T-cell (primary cell): Measurements from ENCODE around the gene ABCC9. TPM values are rescaled to one million over a fixed set of nuclear protein-coding genes. Genes with fewer than 3 reads are reported as not detected.
A peak's percentile ranks its signal among the peaks of the same experiment; 100 is the strongest.

Source experiments
- ATAC-seq, 4 experiments: fragments of 200-7000 bp in 3 of 4; fragments of 150-1000 bp in 1 of 4; cut with Tn5 transposase; replicated peaks in 1 of 4; 1 replicate in 3 of 4; 2 replicates in 1 of 4; pipeline ENCODE4 v1.10.0; 2021; ENCODE audit warnings: moderate library complexity in 3 of 4, mild to moderate bottlenecking in 2 of 4, moderate number of reproducible peaks in 1 of 4
- CTCF ChIA-PET, 2 donors: fragments of 300-600 bp; sonication (Branson Sonifier 250); formaldehyde crosslinking; loops; one replicate each; lab custom pipeline; 2022; ENCODE audit warnings: antibody characterized with exemption in 2 of 2; lab: Charles Lee
- POLR2A ChIA-PET, 2 donors: fragments of 300-600 bp; sonication (Branson Sonifier 250); formaldehyde crosslinking; loops; one replicate each; lab custom pipeline; 2022; ENCODE audit warnings: antibody characterized with exemption in 2 of 2; lab: Charles Lee
- DNase-seq, 35 experiments: peaks; one replicate each; pipeline versions ENCODE4 v3.0.0 to v3.0.0-alpha.2; 2013 to 2023
- H3K27ac ChIP-seq: one replicate; pipeline ENCODE4 v1.5.1; 2013; ENCODE audit warnings: low read length
- H3K27me3 ChIP-seq, 2 experiments: replicated peaks in 1 of 2; 1 replicate in 1 of 2; 2 replicates in 1 of 2; pipeline versions ENCODE4 v1.6.1 to v1.7.0; 2013; ENCODE audit warnings: low read length in 1 of 2, mixed read lengths in 1 of 2; ENCODE audit not compliant: control insufficient read depth in 2 of 2, insufficient read depth in 2 of 2; ENCODE audit errors: extremely low read depth in 1 of 2
- H3K36me3 ChIP-seq, 2 donors: 1 replicate in 1 of 2; 2 replicates in 1 of 2; pipeline versions ENCODE4 v1.6.1 to v1.7.0; 2013; ENCODE audit warnings: low read length in 1 of 2; ENCODE audit not compliant: control insufficient read depth in 2 of 2, insufficient read depth in 1 of 2; ENCODE audit errors: extremely low read depth in 1 of 2
- H3K4me1 ChIP-seq, 2 experiments: 1 replicate in 1 of 2; 2 replicates in 1 of 2; pipeline versions ENCODE4 v1.6.1 to v1.7.0; 2013; ENCODE audit warnings: low read length in 2 of 2, mixed read lengths in 1 of 2; ENCODE audit not compliant: insufficient read depth in 2 of 2, control insufficient read depth in 1 of 2; ENCODE audit errors: extremely low read depth in 1 of 2
- H3K4me3 ChIP-seq, 2 donors: 1 replicate in 1 of 2; 2 replicates in 1 of 2; pipeline versions ENCODE4 v1.5.1 to v1.7.0; 2013; ENCODE audit warnings: mild to moderate bottlenecking in 2 of 2, low read length in 1 of 2, moderate library complexity in 1 of 2; ENCODE audit not compliant: control insufficient read depth in 1 of 2; ENCODE audit errors: extremely low read depth in 1 of 2
- H3K9me3 ChIP-seq: 2 replicates; pipeline ENCODE4 v1.7.0; 2013
- H3K27ac Mint-ChIP-seq, 2 donors: one replicate each; pipeline ENCODE4 v1.8.0; 2020 to 2021; ENCODE audit warnings: mild to moderate bottlenecking in 2 of 2, mixed read lengths in 2 of 2
- H3K27me3 Mint-ChIP-seq, 2 donors: one replicate each; pipeline ENCODE4 v1.8.0; 2021 to 2022; ENCODE audit warnings: mixed read lengths in 2 of 2
- H3K36me3 Mint-ChIP-seq: one replicate; pipeline ENCODE4 v1.8.0; 2021; ENCODE audit warnings: mixed read lengths
- H3K4me1 Mint-ChIP-seq, 3 donors: one replicate each; pipeline ENCODE4 v1.8.0; 2020 to 2022; ENCODE audit warnings: mixed read lengths in 3 of 3, mild to moderate bottlenecking in 1 of 3
- H3K4me3 Mint-ChIP-seq, 3 donors: one replicate each; pipeline ENCODE4 v1.8.0; 2020 to 2022; ENCODE audit warnings: mild to moderate bottlenecking in 3 of 3, mixed read lengths in 3 of 3, moderate library complexity in 3 of 3
- H3K9me3 Mint-ChIP-seq, 3 donors: one replicate each; pipeline ENCODE4 v1.8.0; 2020 to 2022; ENCODE audit warnings: mixed read lengths in 3 of 3
- WGBS: methylation state at CpG from one replicate; pipeline ENCODE4 v1.1.5; 2013; ENCODE audit warnings: missing lambda C conversion rate; ENCODE audit not compliant: insufficient coverage; 5-methylcytosine and 5-hydroxymethylcytosine counted together
- total RNA-seq, 35 experiments: library from RNA in 6 of 35; stranded (reverse) in 6 of 35; fragments of 120-200 nt in 1 of 35; gene quantifications; one replicate each; pipeline versions ENCODE4 v1.2.1 to v1.2.4 and lab custom pipeline; 2013 to 2026

Gene ABCC9
- under 1 TPM in 3 of 5 donors, not detected in 2; 0.06 to 0.10 (median 0.09) TPM for total RNA-seq
- total RNA-seq (2013) = 0.17 TPM
- total RNA-seq (lab: John Stamatoyannopoulos, UW) = 0 to 0.11 (median 0) reads per million in 29 experiments

GRCh38 chr12:21940549-21941505 is at the start of gene ABCC9:
TSS of gene ABCC9 (minus strand) at chr12:21941426. CDS start at chr12:21936674, 4,752 bp downstream.
- ATAC-seq (peak; percentile 37 to 71 (median 68)), DNase-seq (peak in 7 of 35 experiments; percentile 1 to 9 (median 4))
- ChIA-PET POLR2A (no interaction called here), CTCF (no interaction called here)
- Mint-ChIP-seq H3K27me3 (peaks cover 56 to 59% of the 10 kb centered on the region in 2 donors), H3K4me3 (peak within 1 kb of the TSS; percentile 55 to 71 (median 68)), H3K27ac (no peak within 1 kb of the TSS), H3K9me3 (peaks cover 5 to 7% (median 7%) of the 10 kb centered on the region in 3 donors), H3K4me1 (peaks cover 17 to 21% (median 18%) of the 10 kb centered on the region in 3 donors), H3K36me3 (no peaks in the 10 kb centered on the region)
- WGBS = 9% methylated on average over 23 of the region's 42 CpGs
- H3K27ac ChIP-seq = no peak within 1 kb of the TSS
- H3K36me3 ChIP-seq = no peaks in the 10 kb centered on the region
- H3K9me3 ChIP-seq = peaks cover 2% of the 10 kb centered on the region
- H3K4me1 ChIP-seq = peaks cover 0 to 6% of the 10 kb centered on the region in 2 experiments
- peaks cover 20 to 24% of the 10 kb centered on the region in 2 experiments for H3K27me3 ChIP-seq
- peak within 1 kb of the TSS in 1 of 2 donors; percentile 33 for H3K4me3 ChIP-seq

GRCh38 chr12:21989819-21990412 is 48.7 kb upstream of the ABCC9 start:
- Mint-ChIP-seq H3K4me3 (no peak overlapping the region), H3K27me3 (peaks cover 6 to 12% of the 10 kb centered on the region in 2 donors), H3K4me1 (peaks cover 7 to 10% (median 9%) of the 10 kb centered on the region in 3 donors), H3K9me3 (no peaks in the 10 kb centered on the region), H3K36me3 (no peaks in the 10 kb centered on the region), H3K27ac (no peak overlapping the region)
- H3K27me3 ChIP-seq = no peaks in the 10 kb centered on the region
- WGBS = no CpG with 5 or more reads among the region's 5 CpGs
- DNase-seq (peak in 1 of 35 experiments; percentile 9), ATAC-seq (no peak)
- POLR2A ChIA-PET = interaction anchor here in 1 of 2 donors (0.6 kb wide), 1 partner anchor 11 kb away, joined by 3 read pairs; no protein-coding TSS in a partner anchor
- no peaks in the 10 kb centered on the region for H3K36me3 ChIP-seq
- H3K27ac ChIP-seq = no peak overlapping the region
- no peaks in the 10 kb centered on the region for H3K4me1 ChIP-seq
- CTCF ChIA-PET = interaction anchor here (0.7 to 2.3 kb wide), 5 partner anchors 8 to 385 kb away, joined by 3 to 22 read pairs (median 3); no protein-coding TSS in a partner anchor
- H3K9me3 ChIP-seq = no peaks in the 10 kb centered on the region
- H3K4me3 ChIP-seq = no peak overlapping the region

GRCh38 chr12:21988619-21989018 is 47.4 kb upstream of the ABCC9 start:
- H3K9me3 ChIP-seq = no peaks in the 10 kb centered on the region
- Mint-ChIP-seq H3K4me3 (no peak overlapping the region), H3K36me3 (no peaks in the 10 kb centered on the region), H3K9me3 (no peaks in the 10 kb centered on the region), H3K27ac (no peak overlapping the region), H3K27me3 (peaks cover 6 to 12% of the 10 kb centered on the region in 2 donors), H3K4me1 (peaks cover 7 to 10% (median 9%) of the 10 kb centered on the region in 3 donors)
- H3K27ac ChIP-seq = no peak overlapping the region
- ChIA-PET POLR2A (no interaction called here), CTCF (interaction anchor here in 1 of 2 donors (2.3 kb wide), 1 partner anchor 290 kb away, joined by 22 read pairs; no protein-coding TSS in a partner anchor)
- no CpG with 5 or more reads among the region's 1 CpG for WGBS
- no peaks in the 10 kb centered on the region for H3K4me1 ChIP-seq
- no peak overlapping the region for H3K4me3 ChIP-seq
- ATAC-seq (no peak), DNase-seq (no peak)
- no peaks in the 10 kb centered on the region for H3K36me3 ChIP-seq
- no peaks in the 10 kb centered on the region for H3K27me3 ChIP-seq

GRCh38 chr12:21987755-21988154 is 46.5 kb upstream of the ABCC9 start:
- H3K4me1 ChIP-seq = no peaks in the 10 kb centered on the region
- ATAC-seq (no peak), DNase-seq (no peak)
- Mint-ChIP-seq H3K27ac (no peak overlapping the region), H3K36me3 (no peaks in the 10 kb centered on the region), H3K9me3 (no peaks in the 10 kb centered on the region), H3K4me1 (peaks cover 3 to 4% (median 3%) of the 10 kb centered on the region in 3 donors), H3K4me3 (no peak overlapping the region), H3K27me3 (peaks cover 6 to 12% of the 10 kb centered on the region in 2 donors)
- H3K36me3 ChIP-seq = no peaks in the 10 kb centered on the region
- H3K4me3 ChIP-seq = no peak overlapping the region
- POLR2A ChIA-PET = interaction anchor here in 1 of 2 donors (0.7 kb wide), 1 partner anchor 9 kb away, joined by 4 read pairs; no protein-coding TSS in a partner anchor
- H3K9me3 ChIP-seq = no peaks in the 10 kb centered on the region
- CTCF ChIA-PET = no interaction called here
- H3K27me3 ChIP-seq = no peaks in the 10 kb centered on the region
- no peak overlapping the region for H3K27ac ChIP-seq
- WGBS = 83% methylated on average over 3 of the region's 6 CpGs

GRCh38 chr12:21985155-21985554 is 43.9 kb upstream of the ABCC9 start:
- CTCF ChIA-PET = no interaction called here
- Mint-ChIP-seq H3K27me3 (peaks cover 17 to 26% of the 10 kb centered on the region in 2 donors), H3K4me3 (no peak overlapping the region), H3K36me3 (no peaks in the 10 kb centered on the region), H3K27ac (no peak overlapping the region), H3K9me3 (no peaks in the 10 kb centered on the region), H3K4me1 (no peaks in the 10 kb centered on the region)
- ATAC-seq (no peak), DNase-seq (no peak)
- Histone ChIP-seq H3K9me3 (no peaks in the 10 kb centered on the region), H3K4me1 (no peaks in the 10 kb centered on the region), H3K27me3 (no peaks in the 10 kb centered on the region), H3K4me3 (no peak overlapping the region), H3K27ac (no peak overlapping the region), H3K36me3 (no peaks in the 10 kb centered on the region)
- POLR2A ChIA-PET = no interaction called here
- no CpG with 5 or more reads among the region's 2 CpGs for WGBS

GRCh38 chr12:21984375-21984774 is 43.1 kb upstream of the ABCC9 start:
- Mint-ChIP-seq H3K27me3 (peaks cover 19 to 30% of the 10 kb centered on the region in 2 donors), H3K4me3 (no peak overlapping the region), H3K9me3 (no peaks in the 10 kb centered on the region), H3K27ac (no peak overlapping the region), H3K4me1 (peaks cover 0 to 4% (median under 1%) of the 10 kb centered on the region in 3 donors), H3K36me3 (no peaks in the 10 kb centered on the region)
- ATAC-seq = no peak
- H3K9me3 ChIP-seq = no peaks in the 10 kb centered on the region
- ChIA-PET POLR2A (no interaction called here), CTCF (interaction anchor here in 1 of 2 donors (0.8 kb wide), 1 partner anchor 287 kb away, joined by 4 read pairs; no protein-coding TSS in a partner anchor)
- no peaks in the 10 kb centered on the region for H3K4me1 ChIP-seq
- no peaks in the 10 kb centered on the region for H3K36me3 ChIP-seq
- H3K4me3 ChIP-seq = no peak overlapping the region
- no peak overlapping the region for H3K27ac ChIP-seq
- H3K27me3 ChIP-seq = no peaks in the 10 kb centered on the region
- no peak for DNase-seq
